ENCODE results near the gene MTHFD1L.

The MTHFD1L gene

GRCh38 chr6:150883521-150883920, 18.0 kb downstream of the MTHFD1L start:
- Histone ChIP-seq H3K27me3 (ENCODE audit: control insufficient read depth, insufficient read depth, low read length) (no peaks in the 10 kb centered on the region), H3K36me3 (ENCODE audit: control insufficient read depth, insufficient read depth, low read length) (peaks cover 65% of the 10 kb centered on the region), H3K27ac (ENCODE audit: low read depth, low read length) (no peak overlapping the region), H3K9me3 (ENCODE audit: control insufficient read depth, insufficient read depth, low read depth, low read length) (no peaks in the 10 kb centered on the region), H3K4me3 (ENCODE audit: low read depth, low read length) (no peak overlapping the region), H3K4me1 (ENCODE audit: control insufficient read depth, insufficient read depth, low read length) (peaks cover 14% of the 10 kb centered on the region), H3K9ac (ENCODE audit: low read length) (no peak overlapping the region)

GRCh38 chr6:150886155-150886554, 20.7 kb downstream of the MTHFD1L start:
- Histone ChIP-seq H3K27me3 (ENCODE audit: control insufficient read depth, insufficient read depth, low read length) (no peaks in the 10 kb centered on the region), H3K36me3 (ENCODE audit: control insufficient read depth, insufficient read depth, low read length) (peaks cover 72% of the 10 kb centered on the region), H3K9me3 (ENCODE audit: control insufficient read depth, insufficient read depth, low read depth, low read length) (no peaks in the 10 kb centered on the region), H3K4me1 (ENCODE audit: control insufficient read depth, insufficient read depth, low read length) (peaks cover 7% of the 10 kb centered on the region; the same call in 1 of the 2 replicates), H3K27ac (ENCODE audit: low read depth, low read length) (no peak overlapping the region), H3K9ac (ENCODE audit: low read length) (no peak overlapping the region), H3K4me3 (ENCODE audit: low read depth, low read length) (no peak overlapping the region)

- H3K9ac ChIP-seq (ENCODE audit: low read length) = no peak overlapping the region
- H3K4me3 ChIP-seq (ENCODE audit: low read depth, low read length) = no peak overlapping the region
- H3K27me3 ChIP-seq (ENCODE audit: control insufficient read depth, insufficient read depth, low read length) = no peaks in the 10 kb centered on the region
- no peak overlapping the region for H3K27ac ChIP-seq (ENCODE audit: low read depth, low read length)
- H3K36me3 ChIP-seq (ENCODE audit: control insufficient read depth, insufficient read depth, low read length) = peaks cover 76% of the 10 kb centered on the region
- no peaks in the 10 kb centered on the region for H3K4me1 ChIP-seq (ENCODE audit: control insufficient read depth, insufficient read depth, low read length)
- H3K9me3 ChIP-seq (ENCODE audit: control insufficient read depth, insufficient read depth, low read depth, low read length) = no peaks in the 10 kb centered on the region
These were observed 22.6 kb downstream of the MTHFD1L start for GRCh38 chr6:150887978-150888563.

DNA sequence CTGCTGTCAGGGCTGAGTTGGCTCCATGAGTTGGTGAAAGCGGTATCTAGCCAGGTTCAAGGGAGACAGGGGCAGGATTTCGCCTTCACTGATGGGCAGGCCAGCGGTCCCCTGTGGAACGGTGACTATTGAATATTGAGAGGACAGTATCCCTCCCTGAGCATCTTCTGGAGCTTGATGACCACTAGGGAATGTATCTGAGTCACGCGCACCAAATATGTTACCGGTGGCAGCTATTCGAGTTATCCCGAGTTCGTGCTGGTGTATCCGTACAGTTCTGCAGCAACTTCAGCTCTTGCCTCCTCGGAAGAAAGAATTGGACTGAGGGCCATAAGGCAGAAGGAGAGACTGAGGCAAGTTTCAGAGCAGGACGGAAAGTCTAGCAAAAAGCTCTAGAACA, 24.8 kb downstream of the MTHFD1L start:
- no peak overlapping the region for H3K27ac ChIP-seq (ENCODE audit: low read depth, low read length)
- no peaks in the 10 kb centered on the region for H3K27me3 ChIP-seq (ENCODE audit: control insufficient read depth, insufficient read depth, low read length)
- peaks cover 77% of the 10 kb centered on the region for H3K36me3 ChIP-seq (ENCODE audit: control insufficient read depth, insufficient read depth, low read length)
- no peak overlapping the region for H3K4me3 ChIP-seq (ENCODE audit: low read depth, low read length)
- no peaks in the 10 kb centered on the region for H3K9me3 ChIP-seq (ENCODE audit: control insufficient read depth, insufficient read depth, low read depth, low read length)
- 0 out of 2 replicates have a peak, but pooled peaks cover 4% of the 10 kb centered on the region for H3K4me1 ChIP-seq (ENCODE audit: control insufficient read depth, insufficient read depth, low read length)
- no peak overlapping the region for H3K9ac ChIP-seq (ENCODE audit: low read length)

DNA sequence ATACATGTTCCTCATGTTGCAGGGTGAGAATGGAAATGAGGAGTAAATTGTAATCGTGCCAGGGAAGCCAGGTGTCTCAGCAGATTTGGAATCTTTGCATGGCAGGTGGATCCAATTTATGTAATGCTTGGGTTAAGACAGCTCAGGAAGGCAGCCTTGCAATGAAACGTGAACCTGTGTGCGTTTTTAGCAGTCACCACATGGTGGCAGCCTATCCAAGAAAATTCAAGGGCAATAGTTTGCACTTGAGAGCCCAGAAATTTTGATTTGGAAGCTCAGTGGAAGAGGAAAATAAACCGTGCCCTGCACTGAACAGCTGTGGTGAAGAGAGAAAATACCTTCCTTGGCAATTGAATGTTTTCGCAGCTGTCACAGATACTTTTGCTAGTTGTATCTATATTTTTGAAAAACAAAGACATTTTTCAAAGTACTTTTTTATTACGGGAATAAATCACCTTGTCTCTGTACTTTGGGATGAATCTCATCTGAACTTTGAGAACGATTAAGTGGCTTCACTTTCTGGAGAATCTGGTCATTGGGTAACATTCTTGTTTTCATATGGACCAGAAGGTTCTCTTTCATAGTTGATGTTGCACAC, 26.5 kb downstream of the MTHFD1L start:
- H3K36me3 ChIP-seq (ENCODE audit: control insufficient read depth, insufficient read depth, low read length) = peaks cover 71% of the 10 kb centered on the region
- H3K9ac ChIP-seq (ENCODE audit: low read length) = no peak overlapping the region
- H3K27ac ChIP-seq (ENCODE audit: low read depth, low read length) = no peak overlapping the region
- 0 out of 2 replicates have a peak, but pooled peaks cover 4% of the 10 kb centered on the region for H3K4me1 ChIP-seq (ENCODE audit: control insufficient read depth, insufficient read depth, low read length)
- H3K9me3 ChIP-seq (ENCODE audit: control insufficient read depth, insufficient read depth, low read depth, low read length) = no peaks in the 10 kb centered on the region
- no peaks in the 10 kb centered on the region for H3K27me3 ChIP-seq (ENCODE audit: control insufficient read depth, insufficient read depth, low read length)
- no peak overlapping the region for H3K4me3 ChIP-seq (ENCODE audit: low read depth, low read length)

GRCh38 chr6:150894191-150894744, 28.8 kb downstream of the MTHFD1L start:
- Histone ChIP-seq H3K27ac (ENCODE audit: low read depth, low read length) (no peak overlapping the region), H3K4me1 (ENCODE audit: control insufficient read depth, insufficient read depth, low read length) (0 out of 2 replicates have a peak, but pooled peaks cover 4% of the 10 kb centered on the region)

DNA sequence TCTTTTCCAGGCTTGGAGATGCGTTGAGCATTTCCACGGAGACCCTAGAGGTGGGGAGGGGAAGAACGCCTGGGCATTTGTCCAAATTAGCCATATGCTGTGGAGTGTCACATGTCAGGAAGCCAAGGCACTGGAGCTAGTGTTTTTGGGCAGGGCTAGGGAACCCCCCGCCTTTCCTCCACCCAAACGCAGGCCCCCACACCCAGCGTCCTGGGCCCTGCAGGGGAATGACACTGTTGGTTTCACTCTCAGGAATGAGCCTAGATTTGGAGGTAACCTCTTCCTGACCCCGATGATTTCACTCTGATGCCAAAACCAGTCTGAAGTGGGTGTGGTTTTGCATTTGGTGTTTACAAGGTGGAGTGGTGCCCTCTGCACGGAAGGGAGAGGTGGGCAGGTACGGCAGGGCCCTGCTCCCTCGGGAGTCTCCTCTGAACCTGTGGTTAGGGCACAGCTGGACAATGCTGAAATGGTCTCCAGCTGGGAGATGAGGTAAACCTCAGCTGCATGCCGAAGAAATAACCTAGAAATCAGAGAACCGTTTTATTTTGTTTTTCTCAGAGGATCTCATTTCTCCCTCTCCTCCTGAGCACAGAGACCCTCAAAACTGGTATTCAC, 29.5 kb downstream of the MTHFD1L start:
- Histone ChIP-seq H3K27ac (ENCODE audit: low read depth, low read length) (no peak overlapping the region), H3K27me3 (ENCODE audit: control insufficient read depth, insufficient read depth, low read length) (no peaks in the 10 kb centered on the region), H3K36me3 (ENCODE audit: control insufficient read depth, insufficient read depth, low read length) (peaks cover 65% of the 10 kb centered on the region), H3K9ac (ENCODE audit: low read length) (no peak overlapping the region), H3K4me1 (ENCODE audit: control insufficient read depth, insufficient read depth, low read length) (0 out of 2 replicates have a peak, but pooled peaks cover 4% of the 10 kb centered on the region), H3K4me3 (ENCODE audit: low read depth, low read length) (no peak overlapping the region), H3K9me3 (ENCODE audit: control insufficient read depth, insufficient read depth, low read depth, low read length) (no peaks in the 10 kb centered on the region)

More at GRCh38 chr6:150894191-150894744, 28.8 kb downstream of the MTHFD1L start:
- H3K27me3 ChIP-seq (ENCODE audit: control insufficient read depth, insufficient read depth, low read length) = no peaks in the 10 kb centered on the region
- H3K4me3 ChIP-seq (ENCODE audit: low read depth, low read length) = no peak overlapping the region
- H3K9me3 ChIP-seq (ENCODE audit: control insufficient read depth, insufficient read depth, low read depth, low read length) = no peaks in the 10 kb centered on the region
- peaks cover 67% of the 10 kb centered on the region for H3K36me3 ChIP-seq (ENCODE audit: control insufficient read depth, insufficient read depth, low read length)
- H3K9ac ChIP-seq (ENCODE audit: low read length) = no peak overlapping the region

GRCh38 chr6:150895928-150896632, 30.6 kb downstream of the MTHFD1L start:
- no peak overlapping the region for H3K9ac ChIP-seq (ENCODE audit: low read length)
- no peak overlapping the region for H3K4me3 ChIP-seq (ENCODE audit: low read depth, low read length)
- no peaks in the 10 kb centered on the region for H3K27me3 ChIP-seq (ENCODE audit: control insufficient read depth, insufficient read depth, low read length)
- H3K27ac ChIP-seq (ENCODE audit: low read depth, low read length) = no peak overlapping the region
- H3K4me1 ChIP-seq (ENCODE audit: control insufficient read depth, insufficient read depth, low read length) = 0 out of 2 replicates have a peak, but pooled peaks cover 4% of the 10 kb centered on the region
- peaks cover 62% of the 10 kb centered on the region for H3K36me3 ChIP-seq (ENCODE audit: control insufficient read depth, insufficient read depth, low read length)
- no peaks in the 10 kb centered on the region for H3K9me3 ChIP-seq (ENCODE audit: control insufficient read depth, insufficient read depth, low read depth, low read length)

DNA sequence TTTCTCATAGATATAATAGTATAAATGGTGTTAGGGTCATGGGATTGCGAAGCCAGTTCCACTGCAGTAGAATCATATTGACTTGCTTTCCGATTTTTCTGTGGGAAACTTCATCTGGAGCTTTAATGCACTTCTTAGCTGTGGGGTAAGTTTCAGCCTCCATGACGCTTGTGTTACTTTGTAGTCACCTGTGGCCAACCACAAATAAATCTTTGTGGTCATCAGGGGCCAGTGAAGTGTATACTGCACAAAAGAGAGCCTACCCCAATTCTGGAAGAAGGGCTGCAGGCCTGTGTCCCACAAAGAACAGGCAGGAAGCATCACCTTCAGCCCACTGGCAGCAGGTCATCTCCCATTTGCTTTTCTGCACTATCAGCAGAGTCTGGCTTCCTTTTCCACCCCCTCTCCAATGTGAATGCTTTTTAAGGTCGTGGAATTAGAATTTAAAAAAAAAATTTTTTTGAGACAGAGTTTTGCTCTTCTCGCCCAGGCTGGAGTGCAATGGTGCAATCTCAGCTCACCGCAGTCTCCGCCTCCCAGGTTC, 32.0 kb downstream of the MTHFD1L start:
- H3K36me3 ChIP-seq (ENCODE audit: control insufficient read depth, insufficient read depth, low read length) = peaks cover 57% of the 10 kb centered on the region
- H3K4me3 ChIP-seq (ENCODE audit: low read depth, low read length) = no peak overlapping the region
- H3K4me1 ChIP-seq (ENCODE audit: control insufficient read depth, insufficient read depth, low read length) = 0 out of 2 replicates have a peak, but pooled peaks cover 7% of the 10 kb centered on the region
- H3K27me3 ChIP-seq (ENCODE audit: control insufficient read depth, insufficient read depth, low read length) = no peaks in the 10 kb centered on the region
- no peak overlapping the region for H3K27ac ChIP-seq (ENCODE audit: low read depth, low read length)
- H3K9ac ChIP-seq (ENCODE audit: low read length) = no peak overlapping the region
- H3K9me3 ChIP-seq (ENCODE audit: control insufficient read depth, insufficient read depth, low read depth, low read length) = no peaks in the 10 kb centered on the region

DNA sequence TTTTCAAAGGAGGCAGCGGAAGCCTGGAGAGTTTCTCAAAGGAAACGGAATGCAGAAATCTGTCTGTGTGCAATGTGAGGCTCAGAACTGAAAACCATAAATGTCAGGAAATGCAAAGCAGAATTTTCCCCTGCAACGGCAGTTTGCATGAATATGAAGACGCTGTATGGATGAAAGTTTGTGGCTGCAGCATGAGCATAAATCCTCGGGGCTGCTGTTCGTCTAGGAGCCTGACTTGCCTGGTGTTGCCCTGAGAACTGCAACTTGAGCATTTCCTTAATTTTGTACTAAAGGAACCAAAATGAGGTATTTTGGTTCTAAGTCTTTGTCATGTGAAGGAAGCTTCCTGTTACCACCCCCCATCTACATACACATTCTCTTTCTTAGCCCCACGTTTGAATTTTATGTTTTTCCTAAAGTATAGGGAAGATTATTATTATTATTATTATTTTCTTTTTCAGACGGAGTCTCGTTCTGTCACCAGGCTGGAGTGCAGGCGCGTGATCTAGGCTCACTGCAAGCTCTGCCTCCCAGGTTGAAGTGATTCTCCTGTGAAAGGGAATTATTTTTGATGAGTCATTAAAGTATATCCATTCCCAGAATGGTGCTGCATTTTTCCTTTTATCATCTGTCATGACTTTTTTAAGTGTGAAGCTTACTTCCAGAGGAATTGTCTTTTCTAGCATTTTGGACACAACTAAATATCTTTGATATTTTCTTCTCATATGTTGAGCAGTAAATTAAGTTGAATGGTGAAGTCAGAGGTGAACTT, 33.1 kb downstream of the MTHFD1L start:
- Histone ChIP-seq H3K9ac (ENCODE audit: low read length) (no peak overlapping the region), H3K4me3 (ENCODE audit: low read depth, low read length) (no peak overlapping the region), H3K4me1 (ENCODE audit: control insufficient read depth, insufficient read depth, low read length) (0 out of 2 replicates have a peak, but pooled peaks cover 7% of the 10 kb centered on the region), H3K27me3 (ENCODE audit: control insufficient read depth, insufficient read depth, low read length) (no peaks in the 10 kb centered on the region), H3K9me3 (ENCODE audit: control insufficient read depth, insufficient read depth, low read depth, low read length) (no peaks in the 10 kb centered on the region), H3K36me3 (ENCODE audit: control insufficient read depth, insufficient read depth, low read length) (peaks cover 51% of the 10 kb centered on the region), H3K27ac (ENCODE audit: low read depth, low read length) (no peak overlapping the region)

Measured in HUES6 (cell line).